GM18951 (cell line): ENCODE results near the gene CASP3.
"Not testable (repeated sequence)": the region's sequence is repeated elsewhere in the genome, so short reads cannot be mapped to it uniquely, and the experiment has no call there.

Source experiments
- POLR2A ChIP-seq: IDR thresholded peaks from 4 replicates; pipeline ENCODE4 v1.6.1; 2011; ENCODE audit warnings: mild to moderate bottlenecking; ENCODE audit not compliant: insufficient read length, insufficient read depth; ENCODE audit errors: extremely low read depth
- in situ Hi-C: fragments of 300-500 bp; cut with MboI; formaldehyde crosslinking; loops from one replicate; pipeline ENCODE4 v1.12.0; 2022; ENCODE audit warnings: low sequenced_read_pairs, mixed read lengths, inconsistent platforms; ENCODE audit not compliant: unreplicated experiment

Gene CASP3

DNA sequence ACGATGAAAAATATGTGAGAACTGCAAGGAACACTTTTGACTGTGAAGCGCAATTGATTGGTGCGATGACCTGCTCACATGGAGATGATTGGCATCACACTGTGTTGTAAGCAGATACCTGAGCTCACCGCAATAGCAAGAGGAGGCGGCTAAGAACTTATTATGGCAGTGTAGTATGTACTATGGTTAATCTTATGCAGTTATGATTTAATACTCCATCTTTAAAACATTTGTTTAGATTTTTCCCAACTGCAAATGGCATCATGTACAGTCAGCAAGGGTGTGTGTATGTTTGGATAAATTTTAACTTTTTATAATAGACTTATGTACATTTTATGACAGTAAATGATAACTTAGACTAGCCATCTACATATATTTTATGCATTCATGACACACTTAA, 25.8 kb upstream of the CASP3 start:
- in situ Hi-C loops = no loop called here

DNA sequence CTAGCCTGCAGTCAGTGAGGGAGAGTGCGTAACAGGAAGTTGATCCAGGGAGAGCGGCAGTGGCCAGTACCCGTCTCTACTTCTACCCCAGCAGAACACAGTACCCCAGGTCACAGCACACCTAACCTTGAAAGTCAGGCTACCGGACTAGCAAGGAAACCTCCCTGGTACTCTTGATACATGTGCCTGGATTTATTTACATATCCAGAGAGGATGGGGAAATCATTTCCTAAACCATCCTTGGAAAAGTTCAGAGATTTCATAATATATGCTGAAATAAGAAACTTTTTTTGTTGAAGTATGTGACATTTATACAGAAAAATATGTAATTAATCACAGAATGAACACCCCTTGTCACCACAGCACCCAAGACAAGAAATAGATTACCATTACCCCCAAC, 24.8 kb upstream of the CASP3 start:
- no peak for TF ChIP-seq POLR2A
- in situ Hi-C loops = no loop called here

More for the DNA sequence above, 25.8 kb upstream of the CASP3 start:
- TF ChIP-seq POLR2A = no peak

DNA sequence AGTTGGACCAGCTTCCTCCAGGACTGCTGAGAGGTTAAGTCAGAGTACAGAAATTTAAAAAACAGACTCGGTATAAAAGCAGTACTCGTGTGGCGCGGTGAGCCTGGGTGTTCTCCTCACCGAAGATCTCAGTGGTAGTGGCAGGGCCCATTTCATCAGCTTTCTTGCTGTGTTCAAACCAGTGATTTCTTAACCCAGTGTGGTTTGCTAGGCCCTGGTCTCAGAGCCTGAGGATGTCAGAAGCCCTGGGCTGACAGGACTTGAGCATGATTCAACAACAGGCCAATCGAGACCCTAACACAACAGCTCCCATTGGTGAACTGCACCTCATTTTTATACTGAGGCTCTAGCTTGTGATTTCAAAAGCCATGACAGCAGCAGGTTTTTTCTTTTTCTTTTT, 23.5 kb upstream of the CASP3 start:
- in situ Hi-C loops = no loop called here
- no peak for TF ChIP-seq POLR2A

DNA sequence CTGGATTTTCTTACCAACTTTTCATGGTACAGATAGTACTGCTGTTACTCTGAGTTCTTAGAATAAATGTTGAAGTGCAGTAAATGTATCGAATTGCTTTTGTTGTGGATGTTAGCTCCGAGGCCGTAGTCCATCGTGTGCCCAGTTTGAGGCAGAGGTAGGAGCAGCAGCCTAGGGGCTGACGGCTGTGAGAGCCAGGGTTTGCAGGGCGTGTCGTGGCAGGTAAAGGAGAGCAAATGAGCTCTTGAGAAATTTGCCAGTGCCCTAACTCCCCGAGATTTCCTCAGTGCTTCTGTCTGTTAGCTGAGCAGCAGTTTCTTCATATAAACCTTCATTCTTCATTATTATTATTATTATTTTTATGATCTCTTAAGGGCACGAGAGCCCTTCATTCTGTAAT, 21.9 kb upstream of the CASP3 start:
- TF ChIP-seq POLR2A = no peak
- in situ Hi-C loops = no loop called here

DNA sequence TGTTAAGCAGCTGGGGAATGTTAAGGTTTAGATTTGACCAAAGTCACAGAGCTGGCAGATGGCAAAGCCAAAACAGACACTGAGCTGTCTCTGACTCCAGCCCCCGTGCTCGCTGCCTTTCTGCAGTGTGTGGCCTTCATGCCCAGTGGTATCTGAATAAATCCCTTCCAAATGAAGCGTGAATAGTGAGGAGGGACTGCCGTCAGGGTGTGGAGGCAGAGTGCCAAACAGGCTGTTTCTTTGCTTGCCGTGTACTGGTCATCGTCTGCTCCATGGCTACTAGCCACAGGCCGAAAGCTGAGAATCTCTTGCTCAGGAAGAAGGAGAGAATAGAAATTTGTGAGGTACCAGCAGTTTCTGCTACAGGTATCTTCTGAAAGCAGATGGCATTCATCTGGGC, 20.0 kb upstream of the CASP3 start:
- in situ Hi-C loops = no loop called here
- no peak for TF ChIP-seq POLR2A

DNA sequence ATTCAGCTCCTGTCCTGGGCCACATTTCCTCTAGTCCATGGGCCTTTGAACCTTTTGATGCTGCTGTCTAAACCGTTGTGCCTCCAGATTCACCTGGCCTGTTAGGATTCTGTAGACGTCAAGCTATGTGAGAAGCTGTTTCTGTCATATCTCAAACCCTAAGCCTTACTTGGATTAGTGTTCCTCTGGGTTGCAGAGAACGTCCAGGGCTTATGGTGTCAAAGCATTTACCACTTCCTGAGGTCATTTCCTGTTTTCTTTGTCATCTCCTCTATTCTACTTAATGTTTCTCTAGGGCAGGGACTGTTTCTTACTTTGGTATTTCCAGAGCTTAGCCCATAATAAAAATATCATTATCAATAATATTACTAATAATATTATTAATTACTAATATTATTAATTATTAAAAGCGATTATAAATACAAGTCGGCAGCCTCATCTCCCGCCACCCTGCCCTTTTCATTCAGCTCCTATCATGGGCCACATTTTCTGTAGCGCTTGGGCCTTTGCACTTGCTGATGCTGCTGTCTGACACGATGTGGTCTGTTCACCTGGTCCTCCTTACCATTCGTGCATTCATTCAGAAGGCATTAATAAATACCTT, 19.4 kb upstream of the CASP3 start:
- TF ChIP-seq POLR2A = no peak
- in situ Hi-C loops = no loop called here

DNA sequence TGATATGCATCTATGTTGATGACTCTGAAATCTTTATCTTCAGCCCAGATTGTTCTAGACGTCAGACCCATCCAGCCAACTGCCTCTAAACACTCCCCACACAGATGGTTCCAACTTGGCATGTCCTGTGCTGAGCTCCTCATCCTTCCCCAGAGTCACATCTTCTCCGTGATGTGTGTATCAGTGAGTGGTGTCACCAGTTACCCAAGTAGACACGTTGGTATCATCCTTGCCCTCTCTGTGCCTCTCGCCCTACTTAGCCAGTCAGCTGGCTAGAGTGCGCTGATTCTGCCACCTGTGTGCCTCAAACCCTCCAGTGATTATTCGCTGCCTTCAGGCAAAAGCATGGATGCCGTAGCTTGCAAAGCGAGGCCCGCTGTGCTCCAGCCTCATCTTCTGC, 18.8 kb upstream of the CASP3 start:
- no peak for TF ChIP-seq POLR2A
- in situ Hi-C loops = no loop called here

DNA sequence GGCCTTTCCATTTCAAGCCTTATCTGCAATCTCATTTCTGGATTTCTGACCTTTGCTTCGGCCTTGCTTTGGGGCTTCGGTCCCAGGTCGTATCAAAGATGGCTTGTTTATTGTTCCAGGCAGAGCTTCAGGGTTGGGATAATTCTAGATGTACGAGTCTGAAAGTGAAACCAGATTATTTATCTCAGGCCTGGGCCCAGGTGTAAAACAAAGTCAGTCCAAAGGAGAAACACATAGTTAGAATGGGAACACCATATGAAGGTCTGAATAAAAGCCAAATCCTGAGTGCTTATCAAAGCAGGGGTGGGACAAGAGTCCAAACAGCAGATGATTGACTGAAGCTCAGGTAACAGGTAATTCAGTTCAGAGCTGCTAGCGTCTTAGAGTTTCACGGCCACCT, 17.4 kb upstream of the CASP3 start:
- TF ChIP-seq POLR2A = no peak
- in situ Hi-C loops = no loop called here

DNA sequence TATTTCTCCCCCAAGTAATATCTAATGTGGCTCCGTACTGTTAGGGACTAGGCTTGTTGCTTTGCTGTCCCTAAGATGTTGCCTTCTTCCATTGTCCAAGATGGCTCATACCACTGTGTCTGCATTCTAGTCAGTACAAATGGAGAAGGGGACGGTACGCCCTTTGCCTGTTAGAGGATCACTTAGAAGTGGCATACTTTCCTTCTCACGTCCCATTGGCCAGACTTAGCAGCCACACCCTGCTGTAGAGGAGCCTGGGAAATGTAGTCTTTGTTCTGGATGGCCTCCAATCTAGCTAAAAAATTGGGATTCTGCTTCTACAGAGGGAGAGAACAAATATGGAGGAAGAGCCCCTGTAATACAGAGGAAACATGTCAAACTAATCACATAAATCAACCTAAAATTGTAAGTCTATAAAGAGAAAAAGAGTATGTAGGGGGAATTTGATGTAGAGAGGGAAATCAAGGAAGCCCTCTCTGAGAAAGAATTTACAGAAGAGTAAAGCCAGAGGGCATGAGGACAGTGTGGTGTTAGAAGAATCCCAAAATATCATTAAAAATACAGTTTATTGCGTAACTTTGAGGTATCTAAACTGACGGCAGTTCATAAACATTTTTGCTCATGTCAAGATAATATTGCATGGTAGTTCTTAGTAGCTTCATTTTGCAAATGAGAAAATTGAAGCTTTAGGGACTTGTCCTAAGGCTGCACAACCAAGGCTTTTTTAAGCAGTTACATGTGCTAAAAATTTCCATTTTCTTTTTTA, 15.4 kb upstream of the CASP3 start:
- no peak for TF ChIP-seq POLR2A
- in situ Hi-C loops = no loop called here

DNA sequence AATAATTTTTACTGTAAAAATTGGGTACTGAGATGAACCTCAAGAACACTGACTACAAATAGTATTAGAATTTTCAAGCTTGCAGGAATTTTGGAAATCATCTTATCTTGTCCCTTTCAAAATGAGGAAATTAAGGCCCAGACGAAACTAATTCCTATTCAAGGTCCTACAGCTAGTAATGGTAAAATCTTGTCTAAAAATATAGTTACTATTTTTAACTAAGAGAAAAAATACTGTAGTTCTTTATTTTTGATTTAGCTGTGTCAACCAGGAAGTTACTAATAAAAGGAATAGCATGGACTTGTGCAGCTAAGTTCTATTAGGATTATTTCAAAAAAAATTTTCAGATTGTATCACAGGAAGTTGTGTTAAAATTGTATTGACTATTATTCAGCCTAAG, 13.0 kb upstream of the CASP3 start:
- in situ Hi-C loops = no loop called here
- TF ChIP-seq POLR2A = no peak

DNA sequence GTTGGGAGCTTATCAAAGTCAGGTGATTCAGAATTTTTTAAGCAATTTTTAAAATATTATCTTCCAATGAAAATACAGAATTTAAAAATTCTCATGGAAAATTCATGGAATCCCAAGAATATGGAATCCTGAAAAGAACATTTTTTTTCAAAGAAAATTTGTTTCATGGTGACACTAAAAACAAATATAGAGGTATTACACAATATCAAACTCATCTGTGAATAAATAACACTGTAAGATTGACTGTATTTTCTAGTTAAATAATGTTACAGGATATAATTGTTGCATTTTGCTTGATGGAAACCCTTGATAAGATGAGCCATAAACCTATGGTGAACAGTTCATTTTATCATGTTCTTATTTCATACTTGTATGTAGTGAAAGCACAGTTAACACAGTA, 11.7 kb upstream of the CASP3 start:
- in situ Hi-C loops = no loop called here
- no peak for TF ChIP-seq POLR2A

DNA sequence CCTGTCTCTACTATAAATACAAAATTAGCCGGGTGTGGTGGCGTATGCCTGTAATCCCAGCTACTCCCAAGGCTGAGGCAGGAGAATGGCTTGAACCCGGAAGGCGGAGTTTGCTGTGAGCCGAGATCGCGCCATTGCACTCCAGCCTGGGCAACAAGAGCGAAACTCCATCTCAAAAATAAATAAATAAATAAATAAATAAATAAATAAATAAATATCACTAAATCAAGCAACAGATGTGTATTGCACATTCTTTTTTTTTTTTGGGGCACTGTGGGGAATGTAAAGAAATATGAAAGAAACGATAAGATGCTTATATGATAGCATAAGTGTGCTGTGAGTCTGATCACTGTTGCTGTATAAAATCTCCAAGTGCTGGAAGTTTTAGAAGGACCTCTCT, 8.6 kb upstream of the CASP3 start:
- in situ Hi-C loops = not testable (repeated sequence)

DNA sequence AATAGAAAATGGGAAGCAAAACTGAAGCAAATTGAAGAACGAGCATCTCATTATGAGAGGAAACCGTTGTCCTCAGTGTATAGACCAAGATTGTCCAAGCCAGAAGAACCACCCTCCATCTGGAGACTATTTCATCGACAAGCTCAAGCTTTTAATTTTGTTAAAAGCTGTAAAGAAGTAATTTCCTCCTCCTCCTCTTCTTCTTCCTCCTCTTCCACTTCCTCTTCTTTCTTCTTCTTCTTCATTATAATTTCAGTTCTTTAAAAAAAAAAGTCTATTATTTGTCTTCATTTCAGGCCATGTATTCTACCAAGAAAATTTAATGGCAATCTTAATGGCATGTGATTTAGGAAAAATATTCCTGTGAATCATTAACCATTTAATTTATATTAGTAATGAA, 7.9 kb upstream of the CASP3 start:
- TF ChIP-seq POLR2A = no peak
- in situ Hi-C loops = no loop called here
